T1000 (cell line): Measurements from ENCODE around the gene TMEM187.

Source experiments
- DNase-seq: peaks from one replicate; lab custom pipeline; 2025; ENCODE audit warnings: mixed read lengths; lab: John Stamatoyannopoulos, UW

TMEM187 gene

DNA sequence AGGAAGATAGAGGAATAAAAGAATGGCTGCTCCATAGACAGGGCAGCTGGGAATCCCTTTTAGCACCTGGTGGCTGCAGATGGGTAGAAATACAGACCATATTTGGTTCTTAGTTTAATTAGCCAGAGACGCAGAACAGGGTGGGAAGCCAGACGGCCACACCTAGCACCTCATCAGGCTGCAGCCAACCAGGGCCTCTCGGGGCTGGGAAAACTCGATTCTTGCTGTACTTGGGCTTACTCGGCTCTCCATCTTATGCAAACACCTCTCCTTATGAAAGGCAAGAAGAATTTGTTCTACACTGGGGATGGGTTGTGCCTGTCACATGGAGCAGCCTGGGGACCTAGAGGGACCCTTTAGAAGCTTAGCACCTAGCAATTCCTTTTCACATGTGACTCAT, 27.5 kb downstream of the TMEM187 start:
- no peak for DNase-seq

DNA sequence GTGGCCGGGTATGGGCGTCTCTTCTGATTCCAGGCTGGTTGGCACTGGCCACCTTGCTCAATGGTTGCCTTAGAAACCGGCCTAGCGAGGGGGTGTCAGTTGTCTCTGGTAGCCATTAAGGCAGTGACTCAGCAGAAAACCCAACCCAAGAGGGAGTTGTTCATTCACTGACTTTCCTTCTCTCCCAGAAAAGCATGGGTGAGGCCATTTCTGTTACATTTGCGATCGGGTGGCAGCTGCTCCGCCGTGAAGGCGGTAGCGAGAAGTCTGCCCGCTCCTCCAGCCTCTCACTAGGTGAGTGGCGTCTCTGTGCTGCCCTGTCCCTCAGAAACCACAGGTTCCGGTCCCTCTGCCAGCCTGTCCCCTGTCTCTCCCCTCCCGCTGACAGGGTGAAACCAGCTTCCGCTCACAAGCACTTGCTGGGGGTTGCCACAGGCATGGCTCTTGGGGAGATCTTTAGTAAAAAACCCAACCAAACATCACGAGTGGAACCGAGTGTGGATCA, 29.7 kb downstream of the TMEM187 start:
- no peak for DNase-seq

DNA sequence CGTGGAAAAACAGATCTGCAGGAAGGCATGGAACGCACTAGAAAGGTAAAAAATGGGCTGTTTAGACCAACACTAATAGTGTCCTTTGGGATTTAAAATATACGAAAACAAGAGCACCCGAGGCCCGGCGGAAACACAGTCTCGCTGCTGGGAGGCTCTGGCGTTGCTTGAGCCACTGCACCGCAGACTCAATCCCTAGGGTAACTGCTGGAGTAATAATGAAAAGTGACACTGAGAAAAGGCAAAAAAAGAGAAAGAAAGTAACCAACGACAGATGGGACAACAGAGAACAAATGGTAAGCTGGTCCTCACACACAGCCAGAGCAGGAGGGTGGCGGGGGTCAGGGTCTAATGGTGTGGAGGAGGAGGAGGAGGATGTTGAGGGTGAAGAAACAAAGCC, 31.8 kb downstream of the TMEM187 start:
- DNase-seq = no peak

- no peak for DNase-seq
These were observed 34.4 kb downstream of the TMEM187 start for GRCh38 chrX:154006947-154007346.

GRCh38 chrX:154008521-154008920, 36.0 kb downstream of the TMEM187 start:
- DNase-seq = no peak

GRCh38 chrX:154010330-154011087, 38.0 kb downstream of the TMEM187 start:
- DNase-seq = no peak

- DNase-seq = no peak
These were observed 39.1 kb downstream of the TMEM187 start for GRCh38 chrX:154011376-154012335.

GRCh38 chrX:154012336-154012991, 39.9 kb downstream of the TMEM187 start:
- DNase-seq = no peak

GRCh38 chrX:154013001-154013421, 40.5 kb downstream of the TMEM187 start:
- DNase-seq = no peak

DNA sequence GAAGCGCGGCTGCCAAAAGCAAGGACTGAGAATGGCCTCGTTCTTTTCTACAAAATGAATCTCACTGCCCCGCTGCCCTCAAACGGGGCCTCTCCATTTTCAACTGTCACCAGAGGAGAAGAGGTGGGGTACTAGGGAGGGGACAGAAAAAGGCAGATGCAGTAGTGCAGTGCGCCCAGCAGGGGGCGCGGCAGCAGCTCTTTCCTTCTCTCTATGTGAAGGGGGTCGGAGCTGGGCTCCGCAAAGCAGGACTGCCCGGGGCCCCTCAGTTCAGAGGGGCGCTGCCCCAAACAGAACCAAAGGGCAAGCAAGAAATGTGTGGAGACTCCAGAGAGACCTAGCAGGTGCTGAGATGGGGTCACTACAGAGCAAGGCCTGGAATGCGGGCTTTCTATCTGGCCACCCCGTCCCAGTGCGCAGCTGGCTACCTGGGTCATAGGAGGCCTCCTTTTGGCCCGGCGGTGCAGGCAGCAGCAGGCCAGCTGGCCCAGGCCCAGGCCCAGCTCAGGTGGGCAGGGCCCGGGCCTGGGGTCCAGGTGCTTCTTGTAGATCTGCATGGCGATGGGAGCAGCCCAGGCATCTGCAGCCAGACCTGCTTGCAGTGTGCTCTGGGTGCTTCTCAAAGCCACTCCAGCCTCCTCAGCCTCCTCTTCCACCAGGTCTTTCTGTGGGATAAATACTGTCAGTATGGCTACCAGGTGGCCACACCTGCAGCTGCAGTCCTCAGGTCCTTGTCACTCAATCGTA, 41.2 kb downstream of the TMEM187 start:
- no peak for DNase-seq

DNA sequence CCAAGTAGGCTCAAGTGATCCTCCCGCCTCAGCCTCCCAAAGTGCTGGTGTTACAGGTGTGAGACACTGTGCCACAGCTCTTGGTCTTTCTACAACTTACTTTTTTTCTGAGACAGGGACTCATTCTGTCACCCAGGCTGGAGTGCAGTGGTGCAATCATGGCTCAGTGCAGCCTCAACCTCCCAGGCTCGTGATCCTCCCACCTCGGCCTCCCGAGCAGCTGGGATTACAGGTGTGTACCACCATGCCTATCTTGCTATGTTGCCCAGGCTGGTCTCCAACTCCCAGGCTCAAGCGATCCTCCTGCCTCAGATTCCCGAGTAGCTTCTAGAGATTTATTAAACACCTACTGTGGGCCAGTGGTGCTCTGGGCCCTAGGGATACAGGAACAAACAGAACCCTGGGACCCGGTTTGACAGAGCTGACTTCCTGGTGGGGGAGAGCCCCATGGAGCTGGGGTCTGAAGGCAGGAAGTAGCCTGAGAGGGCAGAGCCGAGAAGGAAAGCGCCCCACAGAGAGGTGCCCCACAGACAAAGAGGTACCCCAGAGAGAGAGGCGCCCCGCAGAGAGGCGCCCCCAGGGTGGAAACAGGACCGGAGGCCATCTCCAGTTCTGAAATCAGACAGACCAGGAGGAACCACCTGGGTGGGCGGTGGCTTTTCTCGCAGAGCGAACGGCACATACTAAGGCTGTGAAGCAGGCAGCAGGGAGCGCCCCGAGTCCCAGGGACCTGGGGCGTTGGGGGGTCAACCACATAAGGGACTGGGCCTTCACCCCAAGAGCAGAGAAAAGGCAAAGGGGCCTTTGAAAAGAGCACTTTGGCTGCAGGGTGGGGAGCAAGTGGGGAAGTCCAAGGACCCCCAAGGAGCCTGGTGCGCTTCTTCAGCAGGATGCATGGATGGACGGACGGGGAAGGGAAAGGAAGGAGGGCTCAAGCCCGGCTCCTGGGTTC, 42.2 kb downstream of the TMEM187 start:
- no peak for DNase-seq

DNA sequence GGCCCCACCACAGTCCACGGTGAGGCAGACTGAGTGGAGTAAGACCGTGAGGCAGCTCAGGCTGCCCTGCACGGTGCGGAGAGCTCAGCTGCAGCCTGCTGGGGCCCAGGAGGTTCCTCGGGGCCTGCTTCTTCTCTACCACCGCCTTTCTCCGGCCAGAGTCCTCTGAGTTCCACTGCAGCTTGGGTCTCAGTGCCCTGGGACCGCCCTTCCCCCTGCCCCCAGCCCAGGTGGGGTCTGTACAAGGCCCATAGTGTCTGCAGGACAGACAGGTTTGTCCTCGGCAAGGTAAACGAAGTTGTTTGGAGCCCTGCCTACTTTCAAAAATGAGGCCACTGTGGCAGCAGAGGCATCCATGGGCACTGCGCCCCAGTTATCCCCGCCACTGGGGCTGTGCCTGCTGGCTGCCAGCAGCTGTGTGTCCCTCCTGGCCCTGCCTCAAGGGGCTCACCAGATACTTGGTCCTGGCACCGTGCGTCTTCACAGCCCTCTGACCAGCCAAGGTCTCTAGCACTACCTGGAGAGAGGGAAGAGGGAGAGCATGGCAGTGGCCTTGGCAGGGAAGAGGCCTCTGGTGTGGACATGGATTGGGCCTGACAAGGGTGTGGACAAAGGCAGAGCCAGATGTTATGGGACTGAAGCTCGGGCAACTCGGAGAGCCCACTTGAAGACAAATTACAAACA, 43.2 kb downstream of the TMEM187 start:
- DNase-seq = no peak

DNA sequence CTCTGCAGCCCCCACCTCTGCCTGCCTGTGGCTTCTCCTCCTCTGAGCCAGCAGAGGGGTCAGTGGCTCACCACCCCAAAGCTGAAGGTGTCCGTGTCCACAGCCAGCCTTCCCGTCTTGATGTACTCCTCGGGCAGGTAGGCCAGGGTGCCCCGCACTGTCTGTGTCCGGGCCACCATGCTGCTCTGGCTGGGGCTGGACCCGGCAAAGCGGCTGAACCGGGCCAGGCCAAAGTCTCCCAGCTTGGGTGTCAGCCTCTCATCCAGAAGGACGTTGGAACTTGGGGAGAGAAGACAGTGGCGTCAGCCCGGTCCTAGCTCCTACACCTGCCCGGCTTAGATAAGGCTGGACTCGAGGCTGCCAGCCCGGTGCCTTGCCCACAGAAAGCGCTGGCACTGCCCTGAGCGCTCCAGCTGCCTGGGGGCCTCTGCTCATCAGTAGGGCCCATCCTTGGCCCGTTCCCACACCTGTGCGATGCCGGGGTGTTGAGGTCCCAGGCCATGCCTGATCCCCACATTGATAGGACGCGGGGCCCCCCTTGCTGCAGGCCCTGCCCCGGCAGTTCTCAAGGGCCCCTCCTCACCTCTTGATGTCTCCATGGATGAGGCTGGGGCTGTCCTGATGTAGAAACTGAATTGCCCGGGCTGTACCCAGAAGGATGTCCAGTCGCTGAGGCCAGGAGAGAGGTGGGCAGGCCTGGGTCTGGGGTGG, 44.0 kb downstream of the TMEM187 start:
- no peak for DNase-seq

DNA sequence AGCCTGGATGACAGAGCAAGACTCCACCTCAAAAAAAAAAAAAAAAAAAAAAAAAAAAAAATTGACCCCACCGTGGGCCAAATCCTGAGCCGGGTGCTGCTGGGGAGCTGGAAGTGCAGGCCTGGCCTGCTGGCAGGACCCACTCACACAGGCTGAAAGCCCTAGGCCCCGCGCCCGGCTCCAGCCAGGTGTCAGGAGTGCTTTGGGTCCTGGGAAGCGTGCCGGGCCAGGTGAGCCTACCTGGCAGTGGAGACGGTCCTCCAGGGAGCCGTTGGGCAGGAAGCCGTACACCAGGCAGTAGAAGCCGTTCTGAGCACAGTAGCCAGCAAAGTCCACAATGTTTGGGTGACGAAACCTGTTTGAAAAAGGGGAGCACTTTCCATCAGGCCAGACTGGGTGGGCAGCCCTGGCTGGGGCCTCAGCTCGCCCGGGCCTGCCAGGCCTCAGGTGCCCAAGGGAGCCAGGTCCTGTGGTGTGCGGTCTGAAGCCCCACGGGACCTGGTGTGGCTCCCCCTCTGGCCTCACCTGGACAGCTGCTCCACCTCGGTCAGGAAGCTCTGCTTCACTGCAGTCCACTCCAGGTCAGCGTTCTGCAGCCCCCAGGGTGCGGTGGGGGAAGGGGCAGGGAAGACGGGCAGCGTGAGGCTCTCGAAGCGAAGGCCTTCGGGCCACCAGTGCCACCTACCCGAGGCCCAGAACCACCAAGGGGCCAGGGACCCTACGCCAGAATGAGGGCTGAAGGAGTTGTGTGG, 45.4 kb downstream of the TMEM187 start:
- no peak for DNase-seq

DNA sequence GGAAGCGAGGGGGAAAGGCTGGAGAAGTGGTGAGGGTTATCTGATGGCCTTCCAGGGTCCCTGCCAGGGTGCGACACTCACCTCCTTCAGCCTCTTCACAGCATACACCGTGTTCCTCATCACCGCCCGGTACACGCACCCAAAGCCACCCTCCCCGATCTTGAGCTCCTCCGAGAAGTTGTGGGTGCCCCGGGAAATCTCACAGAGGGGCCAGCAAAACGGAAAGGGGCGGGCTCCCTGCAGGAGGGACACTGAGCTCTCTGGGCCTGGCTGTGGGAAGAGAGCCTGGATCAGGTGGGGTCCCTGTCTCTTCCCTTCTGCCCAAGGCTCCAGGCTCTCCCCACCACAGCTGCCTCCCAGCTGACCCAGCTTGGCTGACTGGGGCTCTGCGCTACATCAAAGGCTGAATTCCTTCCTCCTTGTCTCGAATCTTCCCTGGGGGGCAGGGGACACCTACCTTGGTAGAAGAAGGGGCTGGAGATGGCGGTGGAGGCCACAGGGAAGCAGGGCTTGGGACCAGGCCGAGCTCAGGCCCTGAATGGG, 46.0 kb downstream of the TMEM187 start:
- DNase-seq = no peak

DNA sequence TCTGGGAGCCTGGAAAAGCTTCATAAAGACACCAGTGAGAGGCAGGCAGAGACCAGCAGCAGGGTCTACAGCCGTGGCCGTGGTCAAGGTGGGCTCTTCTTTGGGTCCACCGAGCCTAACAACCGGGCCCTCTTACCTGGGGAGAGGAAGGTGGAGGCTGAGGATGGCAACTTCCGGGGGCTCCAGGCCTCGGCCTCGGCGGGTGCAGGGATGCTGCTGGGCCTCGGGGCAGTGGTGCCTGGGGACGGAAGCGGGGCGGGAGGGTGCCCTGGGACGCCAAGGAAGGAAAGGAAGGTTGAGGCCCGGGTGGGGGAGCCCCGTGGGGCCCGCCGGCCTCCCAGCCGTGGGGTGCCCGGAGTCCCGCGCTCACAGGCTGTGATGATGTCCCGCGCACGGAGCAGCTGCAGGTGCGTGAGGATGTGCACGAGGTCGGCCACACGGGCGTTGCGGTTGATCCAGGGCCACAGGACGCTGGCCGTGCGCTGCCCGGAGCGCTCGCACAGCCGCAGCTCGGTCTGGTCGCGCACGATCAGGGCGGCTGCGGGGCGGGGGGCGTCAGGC, 46.6 kb downstream of the TMEM187 start:
- DNase-seq = no peak

GRCh38 chrX:154019633-154020528, 47.3 kb downstream of the TMEM187 start, which contains the start of gene IRAK1:
Gene IRAK1 (minus strand): TSS chrX:154019902. CDS start chrX:154019812, 90 bp downstream.
- no peak for DNase-seq
